ENCODE measurements around the gene TRIM65.

DNA sequence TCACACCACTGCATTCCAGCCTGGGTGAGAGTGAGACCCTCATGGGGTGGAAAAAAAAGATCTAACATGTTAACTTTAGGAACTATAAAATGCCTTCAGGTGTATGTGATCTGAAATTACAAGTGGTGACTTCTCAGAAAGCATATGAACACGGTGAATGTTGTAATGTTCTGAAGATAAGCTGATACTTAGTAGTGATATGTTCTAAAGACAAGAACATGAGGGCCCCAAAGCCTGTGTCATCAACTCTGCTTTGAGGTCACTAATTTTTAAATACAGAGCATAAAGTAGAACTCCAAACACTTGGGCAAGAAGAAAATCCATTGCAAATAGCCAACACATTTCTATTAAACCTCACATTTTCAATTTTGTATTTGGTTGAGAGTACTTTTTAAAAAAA, 46.7 kb upstream of the TRIM65 start:
- TF ChIP-seq, protein P1, sequence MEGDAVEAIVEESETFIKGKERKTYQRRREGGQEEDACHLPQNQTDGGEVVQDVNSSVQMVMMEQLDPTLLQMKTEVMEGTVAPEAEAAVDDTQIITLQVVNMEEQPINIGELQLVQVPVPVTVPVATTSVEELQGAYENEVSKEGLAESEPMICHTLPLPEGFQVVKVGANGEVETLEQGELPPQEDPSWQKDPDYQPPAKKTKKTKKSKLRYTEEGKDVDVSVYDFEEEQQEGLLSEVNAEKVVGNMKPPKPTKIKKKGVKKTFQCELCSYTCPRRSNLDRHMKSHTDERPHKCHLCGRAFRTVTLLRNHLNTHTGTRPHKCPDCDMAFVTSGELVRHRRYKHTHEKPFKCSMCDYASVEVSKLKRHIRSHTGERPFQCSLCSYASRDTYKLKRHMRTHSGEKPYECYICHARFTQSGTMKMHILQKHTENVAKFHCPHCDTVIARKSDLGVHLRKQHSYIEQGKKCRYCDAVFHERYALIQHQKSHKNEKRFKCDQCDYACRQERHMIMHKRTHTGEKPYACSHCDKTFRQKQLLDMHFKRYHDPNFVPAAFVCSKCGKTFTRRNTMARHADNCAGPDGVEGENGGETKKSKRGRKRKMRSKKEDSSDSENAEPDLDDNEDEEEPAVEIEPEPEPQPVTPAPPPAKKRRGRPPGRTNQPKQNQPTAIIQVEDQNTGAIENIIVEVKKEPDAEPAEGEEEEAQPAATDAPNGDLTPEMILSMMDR (IDR thresholded peaks at IDR 0.05), result no peak
- TF ChIP-seq POLR2A (IDR thresholded peaks at IDR 0.05), result no peak

Data from adrenal gland (tissue), 5 donors.